Esophagus mucosa (tissue), 1 donor: Measurements from ENCODE around the gene POLR1A. TPM values are rescaled to one million over a fixed set of nuclear protein-coding genes. Genes with fewer than 3 reads are reported as not detected.

Experiments
- ATAC-seq: fragments of 200-7000 bp; cut with Tn5 transposase; one replicate; pipeline ENCODE4 v1.9.1; 2020
- total RNA-seq: library from RNA; stranded (reverse); gene quantifications from one replicate; pipeline ENCODE4 v1.2.4, GENCODE V29; 2023
- donor health status: DM: yes; HTN: yes; CAD: no.

Gene POLR1A
- 27.5 TPM for total RNA-seq

GRCh38 chr2:86105252-86105968 lies at the start of gene POLR1A:
TSS of gene POLR1A (minus strand) at chr2:86105886. CDS start at chr2:86105776, 110 bp downstream.
- ATAC-seq: peak; percentile 95

GRCh38 chr2:86150502-86150901 lies 44.8 kb upstream of the POLR1A start:
- no peak for ATAC-seq

- ATAC-seq: no peak
Measured at GRCh38 chr2:86147793-86148192, 42.1 kb upstream of the POLR1A start.

GRCh38 chr2:86143926-86144685 lies 38.4 kb upstream of the POLR1A start:
- no peak for ATAC-seq

- ATAC-seq: no peak
Measured at GRCh38 chr2:86143307-86143706, 37.6 kb upstream of the POLR1A start.

- ATAC-seq: no peak
Measured at GRCh38 chr2:86142436-86143257, 37.0 kb upstream of the POLR1A start.

- ATAC-seq: no peak
Measured at GRCh38 chr2:86140969-86141392, 35.3 kb upstream of the POLR1A start.

GRCh38 chr2:86139981-86140380 lies 34.3 kb upstream of the POLR1A start:
- no peak for ATAC-seq

GRCh38 chr2:86138736-86139625 lies 33.3 kb upstream of the POLR1A start:
- no peak for ATAC-seq

- ATAC-seq: no peak
Measured at GRCh38 chr2:86136141-86136540, 30.5 kb upstream of the POLR1A start.

GRCh38 chr2:86135653-86136052 lies 30.0 kb upstream of the POLR1A start:
- ATAC-seq: no peak

GRCh38 chr2:86134709-86135108 lies 29.0 kb upstream of the POLR1A start:
- ATAC-seq: no peak

GRCh38 chr2:86124683-86125082 lies 19.0 kb upstream of the POLR1A start:
- ATAC-seq: no peak

GRCh38 chr2:86123328-86123925 lies 17.7 kb upstream of the POLR1A start:
- ATAC-seq: no peak

- ATAC-seq: no peak
Measured at GRCh38 chr2:86118130-86118529, 12.4 kb upstream of the POLR1A start.

GRCh38 chr2:86107031-86107430 lies 1.3 kb upstream of the POLR1A start:
- ATAC-seq: no peak

- peak; percentile 97 for ATAC-seq
Measured at GRCh38 chr2:86105969-86106945, 571 bp upstream of the POLR1A start, which contains the start of gene PTCD3. TSS of gene PTCD3 (plus strand) at chr2:86106235. CDS start at chr2:86106248, 13 bp downstream.

- ATAC-seq: no peak
Measured at GRCh38 chr2:86102157-86102556, 3.5 kb downstream of the POLR1A start.

GRCh38 chr2:86097913-86098312 lies 7.8 kb downstream of the POLR1A start:
- no peak for ATAC-seq
